H1 (cell line): ENCODE measurements around the gene TEX54. TPM values are rescaled to one million over a fixed set of nuclear protein-coding genes. Genes with fewer than 3 reads are reported as not detected.

ENCODE experiments used
- CTCF ChIA-PET: fragments of 300-600 bp; sonication (Branson Sonifier 250); formaldehyde crosslinking; loops from one replicate; lab custom pipeline; 2021; ENCODE audit not compliant: partially characterized antibody; lab: Charles Lee
- POLR2A ChIA-PET: fragments of 300-600 bp; sonication (Branson Sonifier 250); formaldehyde crosslinking; loops from one replicate; lab custom pipeline; 2021; ENCODE audit warnings: inconsistent platforms; ENCODE audit not compliant: partially characterized antibody; lab: Charles Lee
- DNase-seq, 2 experiments: peaks; one replicate each; pipeline versions ENCODE4 v3.0.0 to v3.0.0-alpha.2; 2010 to 2022; ENCODE audit warnings: low spot score in 2 of 2, low read depth in 1 of 2, mixed read lengths in 1 of 2
- FAIRE-seq: peaks from 2 replicates; lab custom pipeline; 2011; peaks lifted over from hg19 to GRCh38; lab: Jason Lieb, UNC
- H2AFZ ChIP-seq: 2 replicates; pipeline ENCODE4 v1.8.1; 2012; ENCODE audit warnings: low read length, inconsistent platforms
- H2AK5ac ChIP-seq: 2 replicates; pipeline ENCODE4 v1.6.1; 2013; ENCODE audit warnings: low read depth, low read length
- H2BK120ac ChIP-seq: replicated peaks from 2 replicates; pipeline ENCODE3; 2013; ENCODE audit warnings: low read depth, low read length, inconsistent platforms
- H2BK12ac ChIP-seq: 2 replicates; pipeline ENCODE4 v1.6.1; 2013; ENCODE audit warnings: low read depth, low read length
- H2BK15ac ChIP-seq: 2 replicates; pipeline ENCODE4 v1.6.1; 2013; ENCODE audit warnings: low read length
- H2BK20ac ChIP-seq: 2 replicates; pipeline ENCODE4 v1.6.1; 2013; ENCODE audit warnings: low read length
- H2BK5ac ChIP-seq: 2 replicates; pipeline ENCODE4 v1.6.1; 2013; ENCODE audit warnings: low read depth, low read length
- H3K14ac ChIP-seq: 2 replicates; pipeline ENCODE4 v1.6.1; 2013; ENCODE audit warnings: inconsistent platforms; ENCODE audit not compliant: insufficient read length
- H3K18ac ChIP-seq: 2 replicates; pipeline ENCODE4 v1.6.1; 2013; ENCODE audit warnings: low read length; ENCODE audit errors: extremely low read depth
- H3K23ac ChIP-seq: 2 replicates; pipeline ENCODE4 v1.6.1; 2013; ENCODE audit warnings: inconsistent platforms; ENCODE audit not compliant: insufficient read length
- H3K23me2 ChIP-seq: 2 replicates; pipeline ENCODE4 v1.6.1; 2013; ENCODE audit warnings: low read depth, low read length
- H3K27ac ChIP-seq: 2 replicates; pipeline ENCODE4 v1.6.1; 2011; ENCODE audit warnings: low read depth, low read length, inconsistent platforms
- H3K27me3 ChIP-seq, 4 experiments: replicated peaks in 1 of 4; 1 replicate in 1 of 4; 2 replicates in 3 of 4; pipeline versions ENCODE4 v1.6.1 to v1.8.1; 2011 to 2013; ENCODE audit warnings: low read length in 3 of 4, mild to moderate bottlenecking in 3 of 4, inconsistent platforms in 2 of 4, mixed read lengths in 2 of 4, moderate library complexity in 1 of 4; ENCODE audit not compliant: control insufficient read depth in 3 of 4, insufficient read depth in 3 of 4; ENCODE audit errors: extremely low read depth in 1 of 4
- H3K36me3 ChIP-seq, 4 experiments: 2 replicates each; pipeline versions ENCODE4 v1.6.1 to v1.8.1; 2011 to 2013; ENCODE audit warnings: mild to moderate bottlenecking in 4 of 4, low read length in 3 of 4, moderate library complexity in 2 of 4, control low read depth in 1 of 4, inconsistent platforms in 1 of 4; ENCODE audit not compliant: insufficient read depth in 4 of 4, control insufficient read depth in 2 of 4
- H3K4ac ChIP-seq: replicated peaks from 2 replicates; pipeline ENCODE3; 2013; ENCODE audit warnings: low read length, low read depth, mixed read lengths, inconsistent platforms; ENCODE audit not compliant: insufficient read length
- H3K4me1 ChIP-seq, 4 experiments: replicated peaks in 1 of 4; 1 replicate in 1 of 4; 2 replicates in 3 of 4; pipeline versions ENCODE4 v1.6.1 to v1.8.1; 2011 to 2013; ENCODE audit warnings: low read length in 3 of 4, inconsistent platforms in 2 of 4, mixed read lengths in 1 of 4; ENCODE audit not compliant: insufficient read depth in 4 of 4, control insufficient read depth in 3 of 4
- H3K4me2 ChIP-seq, 2 experiments: 2 replicates each; pipeline versions ENCODE4 v1.6.1 to v1.8.1; 2011 to 2013; ENCODE audit warnings: low read depth in 2 of 2, low read length in 2 of 2, control low read depth in 1 of 2, inconsistent platforms in 1 of 2, mild to moderate bottlenecking in 1 of 2; ENCODE audit not compliant: insufficient read depth in 1 of 2
- H3K4me3 ChIP-seq, 4 experiments: fragments of 200-600, 300-600 bp in 1 of 4; sonication (generic), shearing (Covaris generic), sonication (Bioruptor Twin) in 1 of 4; 2 replicates each; pipeline versions ENCODE4 v1.5.1 to v1.8.1; 2011 to 2016; ENCODE audit warnings: low read length in 4 of 4, low read depth in 3 of 4, control low read depth in 2 of 4, inconsistent platforms in 2 of 4, mild to moderate bottlenecking in 2 of 4, mixed read lengths in 1 of 4, moderate library complexity in 1 of 4; ENCODE audit not compliant: insufficient read depth in 2 of 4; ENCODE audit errors: extremely low read depth in 1 of 4
- H3K56ac ChIP-seq: replicated peaks from 2 replicates; pipeline ENCODE3; 2013; ENCODE audit warnings: low read depth, mild to moderate bottlenecking, mixed read lengths, low read length, inconsistent platforms; ENCODE audit not compliant: insufficient read length
- H3K79me1 ChIP-seq: 2 replicates; pipeline ENCODE4 v1.6.1; 2013; ENCODE audit warnings: low read depth, low read length, control low read depth
- H3K79me2 ChIP-seq, 2 experiments: 2 replicates each; pipeline versions ENCODE4 v1.6.1 to v1.8.1; 2012 to 2013; ENCODE audit warnings: low read length in 2 of 2, mild to moderate bottlenecking in 2 of 2, inconsistent platforms in 1 of 2; ENCODE audit not compliant: insufficient read depth in 2 of 2, control insufficient read depth in 1 of 2
- H3K9ac ChIP-seq, 4 experiments: replicated peaks in 1 of 4; 1 replicate in 1 of 4; 2 replicates in 3 of 4; pipeline versions ENCODE4 v1.6.1 to v1.8.1; 2011 to 2013; ENCODE audit warnings: low read depth in 3 of 4, low read length in 3 of 4, control low read depth in 2 of 4, mild to moderate bottlenecking in 2 of 4, moderate library complexity in 2 of 4, inconsistent platforms in 1 of 4; ENCODE audit errors: extremely low read depth in 1 of 4
- H3K9me3 ChIP-seq, 2 experiments: 2 replicates each; pipeline versions ENCODE4 v1.6.1 to v1.8.1; 2012 to 2013; ENCODE audit warnings: mild to moderate bottlenecking in 2 of 2, moderate library complexity in 2 of 2, control low read depth in 1 of 2, inconsistent platforms in 1 of 2, low read depth in 1 of 2, low read length in 1 of 2, mixed read lengths in 1 of 2; ENCODE audit not compliant: insufficient read depth in 2 of 2
- H4K20me1 ChIP-seq, 2 experiments: replicated peaks in 1 of 2; 2 replicates each; pipeline versions ENCODE3 to v1.8.1; 2011 to 2013; ENCODE audit warnings: inconsistent platforms in 2 of 2, low read length in 2 of 2, mild to moderate bottlenecking in 1 of 2; ENCODE audit not compliant: insufficient read depth in 2 of 2, control insufficient read depth in 1 of 2
- H4K5ac ChIP-seq: 2 replicates; pipeline ENCODE4 v1.6.1; 2013; ENCODE audit warnings: low read length, low read depth, mixed read lengths, inconsistent platforms; ENCODE audit not compliant: insufficient read length
- H4K8ac ChIP-seq: 2 replicates; pipeline ENCODE4 v1.8.0; 2013; ENCODE audit warnings: mild to moderate bottlenecking, moderate library complexity, low read length, inconsistent platforms; ENCODE audit not compliant: insufficient read depth; ENCODE audit errors: extremely low read depth
- H4K91ac ChIP-seq: replicated peaks from 2 replicates; pipeline ENCODE3; 2013; ENCODE audit warnings: low read length, mixed read lengths, inconsistent platforms; ENCODE audit not compliant: insufficient read length
- CHD2 ChIP-seq: IDR thresholded peaks from 2 replicates; pipeline ENCODE4 v1.6.1; 2012; ENCODE audit warnings: low read length, improper control_type of control experiment
- GABPA ChIP-seq: IDR thresholded peaks from 2 replicates; pipeline ENCODE4 v1.6.1; 2011; ENCODE audit warnings: mild to moderate bottlenecking, low read length, moderate library complexity, borderline replicate concordance; ENCODE audit not compliant: insufficient read depth
- GTF2F1 ChIP-seq: IDR thresholded peaks from 2 replicates; pipeline ENCODE4 v1.6.1; 2012; ENCODE audit warnings: low read depth, low read length, improper control_type of control experiment, borderline replicate concordance
- HDAC2 ChIP-seq, 2 experiments: fragments of 300-600 bp in 1 of 2; sonication (generic) in 1 of 2; IDR thresholded peaks; 2 replicates each; pipeline ENCODE4 v1.6.1; 2011 to 2012; ENCODE audit warnings: low read depth in 2 of 2, low read length in 2 of 2, mild to moderate bottlenecking in 2 of 2, moderate library complexity in 2 of 2, borderline replicate concordance in 1 of 2, inconsistent platforms in 1 of 2
- KDM5A ChIP-seq: fragments of 200-600 bp; IDR thresholded peaks from 2 replicates; pipeline ENCODE4 v1.7.1; 2012; ENCODE audit warnings: mild to moderate bottlenecking, low read length, inconsistent platforms, mixed read lengths
- RBBP5 ChIP-seq: IDR thresholded peaks from 2 replicates; pipeline ENCODE4 v1.7.1; 2012; ENCODE audit warnings: low read depth, mild to moderate bottlenecking, inconsistent platforms, low read length, moderate library complexity, borderline replicate concordance
- SAP30 ChIP-seq: fragments of 300-600 bp; sonication (generic); IDR thresholded peaks from 2 replicates; pipeline ENCODE4 v1.7.1; 2012; ENCODE audit warnings: low read length, moderate library complexity, mild to moderate bottlenecking, inconsistent platforms; ENCODE audit not compliant: insufficient read depth, insufficient replicate concordance
- SIRT6 ChIP-seq: IDR thresholded peaks from one replicate; pipeline ENCODE4 v1.7.1; 2012; ENCODE audit warnings: low read length, inconsistent platforms
- SP2 ChIP-seq: IDR thresholded peaks from 2 replicates; pipeline ENCODE4 v1.6.1; 2012; ENCODE audit warnings: mild to moderate bottlenecking, low read length, inconsistent platforms
- SRF ChIP-seq: IDR thresholded peaks from 2 replicates; pipeline ENCODE4 v1.6.1; 2011; ENCODE audit warnings: mild to moderate bottlenecking, low read depth, low read length, moderate library complexity
- TAF1 ChIP-seq: IDR thresholded peaks from 2 replicates; pipeline ENCODE4 v1.6.1; 2011; ENCODE audit warnings: mild to moderate bottlenecking, low read depth, low read length
- TEAD4 ChIP-seq: IDR thresholded peaks from 2 replicates; pipeline ENCODE4 v1.6.1; 2012; ENCODE audit warnings: low read depth, low read length, inconsistent platforms, mixed read lengths
- YY1 ChIP-seq: IDR thresholded peaks from 2 replicates; pipeline ENCODE4 v1.6.1; 2011; ENCODE audit warnings: low read depth, mild to moderate bottlenecking, low read length
- ZNF274 ChIP-seq: IDR thresholded peaks from 2 replicates; pipeline ENCODE4 v1.7.0; 2012; ENCODE audit warnings: low read length, borderline replicate concordance; ENCODE audit errors: extremely low read depth
- WGBS, 2 experiments: shearing (Covaris generic) in 1 of 2; methylation state at CpG; one replicate each; pipeline versions ENCODE4 v1.1.6 to v1.1.7; 2013 to 2015; ENCODE audit warnings: low lambda C conversion rate in 2 of 2, mixed read lengths in 2 of 2, inconsistent platforms in 1 of 2, low coverage in 1 of 2, missing lambda C conversion rate in 1 of 2; ENCODE audit not compliant: insufficient replicate concordance in 2 of 2, insufficient coverage in 1 of 2, insufficient read length in 1 of 2; ENCODE audit errors: extremely low coverage in 1 of 2, missing lambda C conversion rate in 1 of 2; 5-methylcytosine and 5-hydroxymethylcytosine counted together
- polyA plus RNA-seq, 7 experiments: library from polyadenylated mRNA; depleted of rRNA in 3 of 7; stranded (reverse) in 5 of 7; unstranded in 2 of 7; fragments of >200 nt in 5 of 7; fragments of 200-250 nt in 2 of 7; gene quantifications; 1 replicate in 5 of 7; 2 replicates in 1 of 7; 4 replicates in 1 of 7; pipeline versions ENCODE4 v1.2.1 to v1.2.3, GENCODE V29; 2011 to 2013; ENCODE audit warnings: missing spikeins in 2 of 7, mixed read lengths in 2 of 7
- total RNA-seq: library from RNA; stranded (reverse); fragmentation: NEBNext Ultra II Directional; extraction: Animal tissue kit (Norgen Biotek cat#: 25700); gene quantifications from 2 replicates; pipeline ENCODE4 v1.2.1, GENCODE V29; 2021

TEX54 gene
- total and polyA plus RNA-seq, 2 of the 8 experiments (the other 6 are each of a cell fraction or from before 2014, with no cell fraction given) = 1.2 TPM; not detected in 1

DNA sequence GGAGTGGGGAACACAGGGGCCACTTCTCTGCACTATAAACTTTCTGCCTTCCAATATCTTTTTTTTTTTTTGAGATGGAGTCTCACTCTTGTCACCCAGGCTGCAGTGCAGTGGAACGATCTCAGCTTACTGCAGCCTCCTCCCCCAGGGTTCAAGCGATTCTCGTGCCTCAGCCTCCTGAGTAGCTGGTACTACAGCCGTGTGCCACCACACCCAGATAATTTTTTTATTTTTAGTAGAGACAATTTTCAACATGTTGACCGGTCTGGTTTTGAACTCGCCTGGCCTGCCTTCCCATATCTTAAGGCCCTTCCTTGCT is 49.7 kb upstream of the TEX54 start:
- Histone ChIP-seq H2BK5ac (peak overlapping the region; percentile 100; the same call in 1 of the 2 replicates), H3K9me3 (no peaks in the 10 kb centered on the region), H4K91ac (no peak overlapping the region), H2BK12ac (peak overlapping the region; percentile 85; the same call in 1 of the 2 replicates), H2AK5ac (peak overlapping the region; percentile 85; the same call in 1 of the 2 replicates), H3K4me1 (peaks cover 0 to 30% (median 12%) of the 10 kb centered on the region in 4 experiments; a peak in 5 of 7 replicates), H3K18ac (no peak overlapping the region), H3K27me3 (no peaks in the 10 kb centered on the region), H3K36me3 (peaks cover 46 to 74% (median 59%) of the 10 kb centered on the region in 4 experiments), H2BK15ac (no peak overlapping the region), H3K9ac (peak overlapping the region in 2 of 4 experiments; percentile 99 to 100; a peak in 2 of 7 replicates), H2AFZ (no peak overlapping the region), H3K79me2 (peaks cover 3 to 68% of the 10 kb centered on the region in 2 experiments), H3K23ac (no peak overlapping the region), H3K4ac (no peak overlapping the region), H4K20me1 (peaks cover 11 to 26% of the 10 kb centered on the region in 2 experiments), H4K8ac (no peak overlapping the region), H3K23me2 (peaks cover 5% of the 10 kb centered on the region; the same call in 1 of the 2 replicates), H3K56ac (no peak overlapping the region), H2BK120ac (no peak overlapping the region), H3K14ac (no peak overlapping the region), H2BK20ac (no peak overlapping the region), H4K5ac (peak overlapping the region; percentile 41), H3K4me3 (peak overlapping the region; percentile 67 to 97 (median 88)), H3K79me1 (peaks cover 6% of the 10 kb centered on the region; the same call in 1 of the 2 replicates), H3K27ac (peak overlapping the region; percentile 98; the same call in 1 of the 2 replicates), H3K4me2 (peak overlapping the region; percentile 59 to 85)
- WGBS, 2 experiments = 88% methylated on average over 6 of the region's 6 CpGs; no CpG with 5 or more reads in 1 of the 2 experiments
- CTCF ChIA-PET = interaction anchor here (0.6 to 3.9 kb wide), 9 partner anchors 24 to 141 kb away, joined by 3 to 21 read pairs (median 6); partner anchors contain the start of gene STX5
- POLR2A ChIA-PET = interaction anchor here (0.6 to 57.8 kb wide), 22 partner anchors 5 to 645 kb away, joined by 3 to 2104 read pairs (median 6); partner anchors contain the start of genes CHRM1, HNRNPUL2, NXF1 and SLC22A8
- DNase-seq (no peak), FAIRE-seq (no peak)
- TF ChIP-seq SAP30 (no peak), GABPA (no peak), YY1 (no peak), SRF (no peak), HDAC2 (IDR thresholded peaks at IDR 0.05; ENCODE audit: borderline replicate concordance in 1 of 2, low read depth in 2 of 2, low read length in 2 of 2) (no peak), TEAD4 (no peak), KDM5A (no peak), GTF2F1 (no peak), TAF1 (no peak), SP2 (no peak), CHD2 (no peak), ZNF274 (no peak), RBBP5 (no peak), SIRT6 (no peak)
